Measurements from ENCODE around the gene TICRR. TPM values are rescaled to one million over a fixed set of nuclear protein-coding genes. Genes with fewer than 3 reads are reported as not detected.

The TICRR gene
- total RNA-seq, 1 donor from 2014 or later = 0.40 TPM

DNA sequence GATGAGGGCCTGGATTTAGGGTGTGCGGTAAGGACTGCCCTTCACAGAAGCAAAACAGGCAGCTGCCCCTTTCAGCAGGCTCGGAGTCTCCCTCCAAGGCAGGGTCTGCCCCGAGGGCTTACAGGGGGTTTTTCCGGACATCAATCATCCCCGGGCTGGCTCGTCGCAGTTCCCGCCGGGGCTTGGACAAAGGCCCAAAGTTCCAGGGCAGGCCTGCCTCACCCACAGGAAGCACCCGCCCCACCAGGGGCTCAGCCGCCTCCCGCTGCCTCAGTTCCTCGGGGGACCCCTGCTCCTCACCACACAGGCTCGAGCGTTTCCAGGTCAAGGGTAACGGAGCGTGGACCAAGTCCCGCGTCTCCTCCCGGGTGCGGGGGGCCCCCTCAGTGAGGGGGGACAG is 53.0 kb downstream of the TICRR start:
- no peak for DNase-seq (ENCODE audit: low read depth in 2 of 2)

DNA sequence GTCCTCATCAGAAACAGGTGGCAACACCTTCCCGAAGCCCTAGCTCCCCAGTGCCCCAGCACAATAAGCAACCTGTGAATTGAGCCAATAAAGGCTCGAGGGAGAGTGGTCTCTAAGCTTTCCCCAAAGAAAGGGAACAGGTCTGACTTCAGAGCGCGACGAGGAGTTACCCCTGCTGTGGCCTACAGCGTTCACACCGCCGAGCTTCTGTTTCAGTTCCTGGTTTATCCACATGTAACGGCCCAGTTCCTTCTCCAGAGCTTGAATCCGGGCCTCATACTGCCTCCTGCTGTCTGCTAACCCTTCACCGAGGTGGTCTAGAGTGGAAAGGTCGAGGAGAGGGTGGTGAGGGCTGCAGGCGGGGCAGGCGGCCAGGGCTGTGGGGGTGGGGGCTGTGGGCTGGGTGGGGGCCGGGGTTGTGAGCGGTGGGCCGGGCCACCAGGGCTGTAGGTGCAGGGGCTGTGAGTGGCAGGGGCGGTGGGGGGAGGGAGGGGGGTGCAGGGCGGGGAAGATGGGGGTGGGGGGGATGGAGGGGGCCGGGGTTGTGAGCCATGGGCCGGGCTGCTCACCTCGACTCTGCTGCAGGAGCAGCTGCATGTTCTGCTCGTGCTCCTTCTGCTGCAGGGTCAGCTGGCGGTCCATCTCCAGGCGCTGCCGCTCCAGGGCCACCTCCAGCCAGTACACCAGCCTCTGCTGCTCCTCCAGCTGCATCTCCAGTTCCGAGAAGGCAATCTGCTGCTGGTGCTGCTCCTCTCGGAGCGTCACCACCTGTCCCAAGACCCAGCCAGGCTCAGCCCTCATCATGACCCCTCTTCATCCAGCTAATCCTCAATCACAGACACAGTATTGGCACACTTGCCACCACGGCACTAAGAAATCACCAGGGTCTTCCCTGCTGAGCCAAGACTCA is 53.8 kb downstream of the TICRR start:
- DNase-seq (ENCODE audit: low read depth in 2 of 2) = no peak

DNA sequence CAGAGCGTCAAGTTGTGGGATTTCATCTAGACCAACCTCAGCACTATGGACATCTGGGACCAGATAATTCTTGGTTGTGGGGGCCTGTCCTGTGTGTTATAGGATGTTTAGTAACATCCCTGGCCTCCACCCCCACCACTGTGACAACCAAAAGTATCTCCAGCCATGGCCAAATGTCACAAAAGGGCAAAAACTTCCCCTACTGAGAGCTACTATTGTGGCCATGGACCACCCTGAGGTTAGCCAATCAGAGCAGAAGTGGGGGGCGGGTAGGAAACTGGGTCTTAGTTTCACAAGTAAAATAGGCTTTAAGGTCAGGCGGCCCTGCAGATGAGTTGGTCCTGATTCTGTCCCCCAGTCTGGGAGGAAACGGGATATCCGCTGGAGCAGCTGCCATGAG is 54.6 kb downstream of the TICRR start:
- no peak for DNase-seq (ENCODE audit: low read depth in 2 of 2)

DNA sequence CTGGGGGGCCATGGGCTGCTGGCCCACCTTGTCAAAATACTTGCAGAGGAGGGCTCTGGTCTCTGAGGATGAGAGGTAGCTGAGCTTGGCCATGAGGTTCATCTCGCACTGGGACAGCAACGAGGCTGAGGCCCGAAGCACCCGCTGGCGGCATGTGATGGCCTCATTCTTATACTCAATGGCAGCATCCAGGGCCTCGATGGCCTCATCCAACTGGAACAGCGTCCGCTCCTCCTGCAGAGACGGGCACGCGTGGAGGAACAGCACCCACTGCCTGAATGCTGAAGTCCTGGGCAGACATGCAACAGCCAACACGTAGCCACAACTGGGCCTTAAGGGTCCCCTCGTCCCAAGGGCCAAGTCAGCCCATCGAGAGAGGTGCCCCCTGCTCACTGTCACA is 55.0 kb downstream of the TICRR start:
- DNase-seq (ENCODE audit: low read depth in 2 of 2) = no peak

DNA sequence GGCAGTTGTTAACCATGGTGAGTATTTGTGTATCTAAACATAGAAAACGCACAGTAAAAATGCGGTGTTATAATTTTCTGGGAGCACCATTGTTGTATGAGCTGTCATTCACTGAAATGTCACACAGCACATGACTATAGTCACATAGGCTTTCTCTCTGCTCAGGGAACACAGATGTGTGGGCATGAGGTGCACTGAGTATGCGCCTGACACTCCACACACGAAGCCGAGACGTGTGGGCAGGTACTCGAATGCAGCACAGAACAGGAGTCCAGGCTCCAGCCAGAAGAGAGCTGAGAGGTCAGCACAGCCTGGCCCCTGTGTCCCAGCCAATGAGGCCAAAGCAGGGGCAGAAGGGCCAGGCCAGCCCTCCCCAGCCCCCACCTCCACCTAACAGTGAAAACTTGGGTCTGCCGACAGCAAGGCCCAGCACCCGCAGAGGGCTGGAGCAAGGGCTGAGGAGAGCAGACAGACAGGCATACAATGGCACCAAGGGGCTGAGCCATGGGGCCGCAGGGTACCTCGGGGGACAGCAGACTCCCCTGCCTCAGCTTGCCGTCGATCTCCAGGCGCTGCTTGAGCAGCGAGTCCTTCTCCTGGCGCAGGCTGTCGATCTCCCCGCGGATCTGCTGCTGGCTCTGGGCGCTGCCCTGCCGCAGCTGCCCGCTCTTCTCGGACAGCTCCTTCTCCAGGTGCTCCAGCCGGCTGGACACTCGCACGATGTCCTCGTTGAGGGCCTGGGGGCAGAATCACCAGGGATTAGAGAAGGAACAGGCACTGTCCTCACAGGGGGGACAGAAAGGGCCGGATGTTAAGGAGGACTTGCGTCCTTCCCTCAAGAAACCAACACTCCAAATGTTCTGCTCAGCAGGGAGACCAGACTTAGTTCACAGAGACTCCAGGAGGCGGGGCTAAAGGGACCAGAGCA is 56.0 kb downstream of the TICRR start:
- no peak for DNase-seq (ENCODE audit: low read depth in 2 of 2)

DNA sequence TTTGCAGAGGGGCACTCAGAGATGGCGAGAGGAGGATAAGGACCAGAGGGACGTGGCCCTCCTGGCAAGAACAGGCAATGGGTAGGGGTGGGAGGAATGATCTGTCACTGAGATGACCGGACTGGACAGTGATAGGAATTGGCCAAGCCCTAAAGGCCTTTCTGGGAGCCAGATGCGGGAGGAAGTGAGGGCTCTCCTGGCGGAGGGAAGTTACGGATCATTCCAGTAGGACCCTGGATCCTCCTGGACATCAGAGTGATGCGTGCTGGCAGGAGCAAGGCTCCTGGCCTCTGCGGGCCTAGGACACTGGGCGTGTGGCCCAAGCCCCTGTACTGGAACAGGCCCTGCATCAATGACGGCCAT is 56.6 kb downstream of the TICRR start:
- DNase-seq (ENCODE audit: low read depth in 2 of 2) = no peak

DNA sequence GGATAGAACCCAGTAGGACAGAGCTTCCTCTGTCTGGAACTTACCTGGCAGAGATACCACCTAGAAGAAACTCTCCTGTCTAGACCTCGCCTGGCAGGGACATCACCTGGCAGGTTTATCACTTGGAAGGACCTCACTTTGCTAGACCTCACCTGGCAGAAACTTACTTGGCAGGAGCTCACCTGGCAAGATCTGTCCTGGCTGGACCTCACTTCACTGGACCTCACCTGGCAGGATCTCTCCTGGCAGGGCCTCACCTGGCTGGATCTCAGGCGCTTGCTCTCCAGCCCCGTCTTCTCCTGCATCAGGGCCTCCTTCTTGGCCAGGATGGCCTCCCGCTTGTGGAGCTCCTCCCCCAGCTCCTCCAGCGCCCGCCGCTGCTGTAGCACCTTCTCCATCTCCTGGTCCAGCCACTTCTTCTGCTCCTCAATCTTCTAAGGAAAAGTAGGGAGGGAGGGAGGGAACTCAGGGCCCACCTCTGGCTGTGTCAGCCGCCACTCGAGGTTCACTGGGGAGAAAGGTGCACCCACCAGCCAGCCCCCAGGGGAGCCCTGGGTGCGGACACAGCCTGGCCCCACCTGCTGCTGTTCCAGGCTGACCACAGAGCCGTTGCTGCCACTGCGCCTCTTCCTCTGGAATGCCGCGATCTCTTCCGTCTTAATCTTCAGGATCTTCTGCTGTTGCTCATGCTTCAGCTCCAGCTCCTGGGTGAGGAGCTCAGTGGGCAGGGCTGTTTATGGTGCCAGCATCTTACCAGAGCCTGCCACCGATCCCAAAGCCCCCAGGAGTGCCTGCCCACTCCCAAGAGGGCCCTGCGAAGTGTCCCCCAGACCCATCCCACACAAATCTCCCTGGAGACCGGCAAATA is 57.5 kb downstream of the TICRR start:
- no peak for DNase-seq (ENCODE audit: low read depth in 2 of 2)

DNA sequence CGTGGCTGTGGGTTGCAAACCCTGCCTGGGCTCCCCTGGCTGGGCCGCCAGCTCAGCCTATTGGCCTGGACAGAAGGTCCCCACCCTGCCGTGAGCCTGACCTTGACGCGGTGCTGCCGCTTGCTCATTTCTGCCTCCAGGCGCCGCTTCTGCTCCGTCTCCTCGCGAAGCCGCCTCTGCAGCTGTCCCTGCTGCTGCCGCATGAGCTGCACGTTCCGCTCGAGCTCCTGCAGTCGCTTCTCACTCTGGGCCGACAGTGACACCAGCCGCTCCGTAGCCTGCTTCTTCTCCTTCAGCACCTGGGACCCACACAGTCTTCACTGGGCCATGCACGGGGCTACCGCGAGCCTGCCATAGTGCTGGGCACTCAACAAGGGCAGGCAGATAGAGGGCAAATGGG is 58.3 kb downstream of the TICRR start:
- no peak for DNase-seq (ENCODE audit: low read depth in 2 of 2)

DNA sequence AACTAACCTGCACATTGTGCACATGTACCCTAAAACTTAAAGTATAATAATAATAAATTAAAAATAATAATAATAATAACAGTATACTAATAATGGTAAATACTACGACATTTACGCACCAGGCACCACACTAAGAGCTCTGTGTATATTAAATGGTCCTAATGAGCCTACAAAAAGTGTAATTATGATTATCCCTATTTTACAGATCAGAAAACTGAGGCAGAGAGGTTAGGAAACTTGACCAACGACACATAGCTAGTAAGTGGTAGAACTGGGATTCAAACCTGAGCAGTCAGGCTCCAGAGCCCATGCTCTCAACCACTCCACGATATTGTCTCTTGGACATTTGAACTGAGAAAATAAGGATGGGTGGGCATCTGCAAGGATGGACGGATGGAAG is 65.0 kb downstream of the TICRR start:
- no peak for DNase-seq (ENCODE audit: low read depth in 2 of 2)

DNA sequence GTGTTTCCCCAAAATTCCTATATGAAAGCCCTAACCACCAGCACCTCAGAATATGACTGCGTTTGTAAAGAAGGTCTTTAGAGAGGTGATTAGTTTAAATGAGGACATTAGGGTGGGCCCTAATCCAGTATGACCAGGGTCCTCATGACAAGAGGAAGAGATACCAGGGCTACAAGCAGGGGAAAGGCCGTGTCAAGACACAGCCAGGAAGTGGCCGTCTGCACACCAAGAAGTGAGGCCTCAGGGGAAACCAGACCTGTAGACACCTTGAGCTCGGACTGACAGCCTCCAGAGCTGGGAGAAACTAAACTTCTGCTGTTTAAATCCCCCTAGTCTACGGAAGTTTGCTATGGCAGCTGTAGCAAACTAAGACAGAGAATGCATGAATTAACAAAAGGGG is 65.8 kb downstream of the TICRR start:
- DNase-seq (ENCODE audit: low read depth in 2 of 2) = no peak

DNA sequence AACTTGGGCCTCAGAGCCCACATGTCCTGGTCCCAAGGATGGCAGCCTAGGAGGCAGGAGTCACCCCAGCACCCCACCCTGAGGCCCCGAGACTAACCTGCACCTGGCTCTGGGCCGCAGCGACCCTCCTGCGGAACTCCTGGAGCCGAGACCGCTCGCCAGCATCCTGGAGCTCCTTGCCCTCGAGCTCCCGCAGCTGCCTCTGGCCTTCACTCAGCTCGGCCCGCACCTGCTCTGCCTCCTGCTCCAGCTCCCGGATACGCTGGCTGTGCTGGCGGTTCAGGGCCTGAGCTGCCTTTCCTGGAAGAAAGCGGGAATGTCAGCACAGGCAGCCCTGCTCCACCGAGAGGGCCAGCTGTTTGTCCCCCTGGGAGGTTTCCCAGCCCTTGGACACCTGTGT is 66.8 kb downstream of the TICRR start:
- no peak for DNase-seq (ENCODE audit: low read depth in 2 of 2)

DNA sequence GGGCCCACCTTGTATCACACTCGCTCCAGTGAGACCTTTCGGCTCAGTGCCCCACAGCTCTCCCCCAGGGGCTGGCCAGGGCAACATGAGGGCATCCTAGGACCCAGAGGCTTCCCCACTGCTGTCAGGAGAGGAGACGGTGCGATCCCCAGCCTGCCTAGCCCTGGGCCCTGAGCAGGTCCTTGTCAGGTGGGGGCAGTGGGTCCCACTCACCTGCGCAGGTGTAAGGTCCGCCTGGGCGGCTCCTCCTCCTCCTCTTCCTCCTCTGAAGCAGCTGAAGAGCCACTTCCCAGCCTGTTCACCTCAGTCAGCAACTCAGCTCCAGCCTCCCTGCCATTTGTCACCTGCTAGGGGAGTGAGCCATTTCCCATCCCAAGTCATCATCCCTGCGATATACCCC is 70.4 kb downstream of the TICRR start:
- DNase-seq (ENCODE audit: low read depth in 2 of 2) = no peak

DNA sequence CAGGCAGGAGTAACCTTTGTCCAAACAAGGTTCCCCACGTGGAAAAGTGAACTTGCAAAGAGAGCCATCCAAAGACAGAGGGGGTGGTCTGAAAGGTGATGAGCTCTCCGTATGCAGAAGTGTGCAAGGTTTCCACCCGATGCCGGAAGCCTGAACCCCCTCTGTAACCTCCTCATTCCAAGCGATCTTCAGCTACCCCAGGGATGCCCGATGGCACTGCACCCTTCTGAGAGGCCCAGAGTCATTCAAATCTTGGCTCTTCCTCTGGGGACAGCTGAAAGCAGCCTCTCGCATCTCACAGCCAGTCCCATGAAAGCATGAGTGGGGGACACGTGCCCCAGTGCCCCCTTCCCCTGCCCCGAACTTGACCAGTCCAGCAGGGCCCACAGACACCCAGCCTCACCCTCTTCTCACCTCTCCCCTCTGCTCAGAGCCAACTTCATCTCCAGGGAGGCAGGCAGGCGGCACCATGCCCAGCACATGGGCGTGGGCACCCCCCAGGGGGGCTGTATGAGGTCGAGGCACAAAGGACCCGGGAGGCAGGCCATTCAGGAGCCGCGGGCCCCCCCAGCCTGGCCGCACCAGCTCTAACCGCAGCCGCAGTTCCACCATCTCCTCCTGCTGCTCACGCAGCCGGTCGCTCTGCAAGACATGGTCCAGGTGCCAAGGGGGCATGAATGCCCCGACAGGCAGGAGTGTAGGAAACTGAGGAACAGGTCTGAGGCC is 71.3 kb downstream of the TICRR start:
- no peak for DNase-seq (ENCODE audit: low read depth in 2 of 2)

DNA sequence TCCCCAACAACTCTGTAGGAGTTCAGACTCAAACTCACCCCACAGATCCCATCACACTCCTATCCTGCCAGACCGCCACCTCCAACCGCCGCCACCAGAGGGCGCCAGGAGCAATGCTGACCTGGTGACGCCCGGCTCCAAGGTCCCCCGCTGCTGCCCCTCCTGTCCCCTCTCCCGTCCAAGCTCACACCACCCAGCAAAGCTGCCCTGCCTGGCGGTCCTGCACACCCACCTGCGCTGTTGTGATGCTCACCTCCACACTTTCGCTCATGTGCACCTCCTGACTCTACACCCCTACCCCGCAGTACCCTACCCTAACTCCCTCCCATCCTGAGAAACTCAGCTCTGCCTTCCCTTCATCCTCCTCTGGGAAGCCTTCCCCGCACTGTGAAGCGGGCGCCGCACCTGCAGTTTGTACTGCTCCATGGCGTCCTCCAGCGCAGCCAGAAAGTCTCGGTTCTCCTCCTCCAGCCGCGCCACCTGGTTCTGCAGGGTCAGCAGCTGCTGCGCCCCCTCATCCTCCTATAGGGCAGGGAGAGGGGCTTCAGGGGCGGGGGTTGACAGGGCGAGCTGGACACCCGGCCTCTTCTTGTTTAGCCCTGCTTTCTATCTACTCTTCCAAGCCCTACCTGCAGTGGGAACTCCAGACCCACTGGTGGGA is 72.1 kb downstream of the TICRR start:
- peak; percentile 64 to 75 for DNase-seq (ENCODE audit: low read depth in 2 of 2)

DNA sequence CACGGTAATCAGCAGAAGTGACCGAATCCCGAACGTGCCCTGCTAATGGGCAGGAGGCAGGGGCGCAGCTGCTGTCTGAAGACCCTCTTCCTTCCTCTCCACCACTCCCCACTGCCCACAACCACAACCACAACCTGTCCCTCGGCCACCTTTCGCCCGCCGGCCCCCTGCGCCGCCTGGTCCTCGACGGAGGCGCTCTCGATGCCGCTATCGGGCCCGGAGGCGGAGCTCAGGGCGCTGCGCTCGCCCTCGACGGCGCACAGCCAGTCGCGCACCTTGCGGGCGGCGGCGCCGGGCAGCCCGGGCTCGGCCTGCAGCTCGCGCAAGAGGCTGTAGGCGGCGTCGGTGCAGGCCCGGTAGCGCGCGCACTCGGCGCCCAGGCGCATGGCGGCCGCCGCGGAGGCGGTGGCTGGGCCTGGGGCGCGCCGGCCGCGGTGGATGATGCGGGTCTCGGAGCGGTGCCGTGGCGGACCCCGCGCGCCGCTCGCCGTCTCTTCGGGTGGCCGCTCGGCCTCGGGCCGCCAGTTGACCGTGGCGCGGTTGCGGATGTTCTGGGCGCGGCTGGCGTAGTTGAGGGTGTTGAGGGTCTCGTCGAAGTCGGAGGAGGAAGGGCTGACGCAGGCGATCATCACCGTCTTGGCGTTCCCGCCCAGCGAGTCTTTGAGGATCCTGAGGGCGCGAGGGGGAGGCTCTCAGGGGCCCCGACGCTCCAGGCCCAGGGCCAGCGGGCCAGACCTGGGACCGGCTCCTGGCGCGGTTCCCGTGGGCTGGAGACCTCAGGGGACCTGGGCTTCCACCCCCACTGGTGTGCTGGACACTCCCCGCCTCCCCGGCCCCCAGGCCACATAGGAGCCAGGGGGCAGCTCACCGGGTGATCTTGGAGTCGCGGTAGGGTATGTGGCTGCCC is 73.1 kb downstream of the TICRR start:
- DNase-seq (ENCODE audit: low read depth in 2 of 2) = peak in 1 of 2 donors; percentile 14

DNA sequence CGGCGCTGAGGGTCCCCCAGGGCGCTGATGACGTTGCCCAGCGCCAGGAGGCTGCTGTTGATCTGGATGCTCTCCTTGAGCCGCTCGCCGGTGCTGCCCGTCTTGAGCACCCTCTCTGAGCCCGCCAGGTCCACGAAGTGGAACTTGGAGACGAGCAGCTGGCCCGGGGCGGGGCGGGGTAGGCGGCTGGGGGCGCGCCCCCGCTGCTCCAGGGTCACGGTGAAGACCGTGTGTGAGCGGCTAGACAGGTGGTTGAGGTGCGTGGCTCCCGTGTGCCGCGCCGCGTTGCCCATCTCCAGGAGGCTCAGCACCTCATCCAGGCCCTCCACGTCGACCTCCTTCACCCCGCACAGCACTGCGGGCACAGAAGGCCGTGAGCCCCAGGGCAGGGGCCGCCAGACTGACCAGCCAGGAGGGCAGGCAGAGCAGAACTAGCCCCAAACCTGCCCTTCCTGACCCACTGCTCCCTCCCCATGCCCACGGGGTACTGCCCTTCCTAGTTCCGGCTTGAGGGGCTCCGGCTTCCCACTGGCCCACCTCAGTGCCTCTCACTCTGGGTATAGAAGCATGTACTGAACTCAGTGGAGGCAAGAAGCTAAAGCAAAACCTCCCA is 73.8 kb downstream of the TICRR start:
- DNase-seq (ENCODE audit: low read depth in 2 of 2) = no peak

DNA sequence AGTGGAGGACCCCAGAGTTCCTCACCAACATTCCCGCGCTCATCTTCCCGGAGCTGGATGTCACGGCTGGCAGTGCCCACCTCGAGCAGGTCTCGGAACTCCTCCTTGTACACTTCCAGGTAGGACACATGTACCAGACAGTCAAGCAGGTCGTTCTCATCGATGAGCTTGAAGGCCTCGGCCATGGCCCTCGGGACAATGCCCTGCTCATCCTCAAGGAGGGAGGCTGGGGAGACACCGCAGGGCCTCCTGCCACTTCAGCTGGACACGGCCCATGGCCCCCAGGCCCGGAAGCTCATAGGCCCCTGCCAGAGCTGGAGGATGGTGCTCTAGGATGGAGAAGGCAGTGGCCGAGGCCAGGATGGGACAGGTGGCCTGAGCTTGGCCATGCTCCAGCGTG is 74.4 kb downstream of the TICRR start:
- DNase-seq (ENCODE audit: low read depth in 2 of 2) = no peak

DNA sequence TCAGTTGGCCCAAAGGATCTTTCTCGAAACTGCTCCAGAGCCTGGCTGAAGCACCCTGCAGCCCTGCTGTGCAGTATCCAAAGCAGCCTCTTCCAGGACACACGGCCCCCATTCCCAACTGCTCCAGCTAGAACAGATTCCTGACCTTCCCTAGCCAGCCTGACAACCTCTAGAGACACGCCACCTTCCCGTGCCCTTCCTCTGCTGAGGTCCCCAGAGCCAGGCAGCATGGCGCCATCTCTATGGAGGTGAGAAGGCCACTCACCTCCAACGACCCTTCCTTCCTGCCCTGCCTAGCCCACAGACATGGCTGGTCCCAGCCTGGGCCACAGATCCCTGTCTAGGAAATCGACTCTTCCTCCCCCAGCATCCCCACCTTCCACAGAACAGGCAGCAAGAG is 76.9 kb downstream of the TICRR start:
- DNase-seq (ENCODE audit: low read depth in 2 of 2) = no peak

DNA sequence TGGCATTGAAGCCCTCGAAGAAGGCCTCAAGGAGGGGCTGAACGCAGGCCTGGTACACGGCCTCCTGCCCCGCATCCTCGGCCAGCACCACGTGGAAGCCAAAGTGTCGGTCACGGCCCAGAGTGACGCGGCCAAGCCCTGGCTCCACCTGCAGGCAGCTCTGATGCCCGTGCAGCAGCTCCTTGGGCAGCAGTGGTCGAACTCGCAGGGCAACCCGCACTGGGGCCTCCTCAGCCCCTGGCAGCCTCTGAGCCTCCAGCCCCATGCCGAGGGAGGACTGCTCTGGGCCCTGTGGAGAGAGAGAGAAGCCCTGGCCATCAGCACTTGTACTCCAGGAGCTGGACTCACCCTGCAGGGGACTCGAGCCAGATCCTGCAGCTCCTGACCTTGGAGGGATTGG is 77.4 kb downstream of the TICRR start:
- no peak for DNase-seq (ENCODE audit: low read depth in 2 of 2)

All from lung microvascular endothelial cell (primary cell).